Measurements from ENCODE around the gene UST. TPM values are rescaled to one million over a fixed set of nuclear protein-coding genes. Genes with fewer than 3 reads are reported as not detected.

Gene UST
- total RNA-seq, 2 experiments from 2014 or later = 1.4 to 4.1 TPM

GRCh38 chr6:148836751-148837150 is 89.9 kb downstream of the UST start:
- no peaks in the 10 kb centered on the region; the same call in 1 of the 2 replicates for H3K9me2 ChIP-seq (ENCODE audit: insufficient read depth, low read length)
- H4K20me1 ChIP-seq (ENCODE audit: insufficient read depth, low read length) = no peaks in the 10 kb centered on the region
- no peaks in the 10 kb centered on the region for H3K36me3 ChIP-seq (ENCODE audit: insufficient read depth, low read length)
- ChIA-PET CTCF (ENCODE audit: unreplicated experiment) (no interaction called here), POLR2A (no interaction called here)
- H3K79me2 ChIP-seq (ENCODE audit: insufficient read depth, low read depth, low read length) = no peaks in the 10 kb centered on the region
- intact Hi-C loops (cut with micrococcal nuclease; ENCODE audit: unreplicated experiment) = no loop called here
- TF ChIP-seq CTCF (conservative IDR thresholded peaks at IDR 0.05; ENCODE audit: low read length) (no peak), EZH2phosphoT487 (IDR thresholded peaks at IDR 0.05; ENCODE audit: borderline replicate concordance, low read depth, low read length) (no peak)
- no peak overlapping the region for H3K27ac ChIP-seq (ENCODE audit: low read depth, low read length, poor library complexity, severe bottlenecking)
- H3K4me2 ChIP-seq (ENCODE audit: low read length) = no peak overlapping the region
- no peaks in the 10 kb centered on the region for H3K9me3 ChIP-seq (ENCODE audit: low read length)
- no peak for DNase-seq (ENCODE audit: low spot score)
- no peaks in the 10 kb centered on the region for H3K4me1 ChIP-seq (ENCODE audit: insufficient read depth, low read length, poor library complexity, severe bottlenecking)
- no peak overlapping the region for H3K4me3 ChIP-seq (ENCODE audit: low read depth, low read length, poor library complexity, severe bottlenecking)
- H2AFZ ChIP-seq (ENCODE audit: low read length) = no peak overlapping the region
- no TSS peak for BruUV-seq (replicated peaks)

GRCh38 chr6:148837941-148838340 is 91.1 kb downstream of the UST start:
- no peak for DNase-seq (ENCODE audit: low spot score)
- Histone ChIP-seq H3K4me1 (ENCODE audit: insufficient read depth, low read length, poor library complexity, severe bottlenecking) (no peaks in the 10 kb centered on the region), H3K4me2 (ENCODE audit: low read length) (no peak overlapping the region), H3K4me3 (ENCODE audit: low read depth, low read length, poor library complexity, severe bottlenecking) (no peak overlapping the region), H3K36me3 (ENCODE audit: insufficient read depth, low read length) (no peaks in the 10 kb centered on the region), H3K79me2 (ENCODE audit: insufficient read depth, low read depth, low read length) (no peaks in the 10 kb centered on the region), H3K27ac (ENCODE audit: low read depth, low read length, poor library complexity, severe bottlenecking) (no peak overlapping the region), H3K9me3 (ENCODE audit: low read length) (no peaks in the 10 kb centered on the region), H2AFZ (ENCODE audit: low read length) (no peak overlapping the region), H3K9me2 (ENCODE audit: insufficient read depth, low read length) (no peaks in the 10 kb centered on the region; the same call in 1 of the 2 replicates), H4K20me1 (ENCODE audit: insufficient read depth, low read length) (no peaks in the 10 kb centered on the region)
- intact Hi-C loops (cut with micrococcal nuclease; ENCODE audit: unreplicated experiment) = no loop called here
- ChIA-PET CTCF (ENCODE audit: unreplicated experiment) (no interaction called here), POLR2A (no interaction called here)
- no TSS peak for BruUV-seq (replicated peaks)
- TF ChIP-seq EZH2phosphoT487 (IDR thresholded peaks at IDR 0.05; ENCODE audit: borderline replicate concordance, low read depth, low read length) (no peak), CTCF (conservative IDR thresholded peaks at IDR 0.05; ENCODE audit: low read length) (no peak)

- CTCF ChIA-PET (ENCODE audit: unreplicated experiment) = no interaction called here
- POLR2A ChIA-PET = no interaction called here
- Histone ChIP-seq H3K4me2 (ENCODE audit: low read length) (no peak overlapping the region), H2AFZ (ENCODE audit: low read length) (no peak overlapping the region), H4K20me1 (ENCODE audit: insufficient read depth, low read length) (no peaks in the 10 kb centered on the region), H3K9me2 (ENCODE audit: insufficient read depth, low read length) (no peaks in the 10 kb centered on the region; the same call in 1 of the 2 replicates), H3K4me1 (ENCODE audit: insufficient read depth, low read length, poor library complexity, severe bottlenecking) (no peaks in the 10 kb centered on the region), H3K27ac (ENCODE audit: low read depth, low read length, poor library complexity, severe bottlenecking) (no peak overlapping the region), H3K36me3 (ENCODE audit: insufficient read depth, low read length) (no peaks in the 10 kb centered on the region), H3K9me3 (ENCODE audit: low read length) (no peaks in the 10 kb centered on the region), H3K79me2 (ENCODE audit: insufficient read depth, low read depth, low read length) (no peaks in the 10 kb centered on the region), H3K4me3 (ENCODE audit: low read depth, low read length, poor library complexity, severe bottlenecking) (no peak overlapping the region)
- no peak for DNase-seq (ENCODE audit: low spot score)
- intact Hi-C loops (cut with micrococcal nuclease; ENCODE audit: unreplicated experiment) = no loop called here
- BruUV-seq (replicated peaks) = no TSS peak
- TF ChIP-seq CTCF (conservative IDR thresholded peaks at IDR 0.05; ENCODE audit: low read length) = no peak
These were observed 92.2 kb downstream of the UST start for GRCh38 chr6:148839044-148839443.

Data from OCI-LY7 (cell line).